Measurements from ENCODE around the gene SPACDR.

The SPACDR gene

GRCh38 chr7:100407285-100408180, 56.5 kb downstream of the SPACDR start:
- Histone ChIP-seq H2AFZ (ENCODE audit: low read depth, low read length) (no peak overlapping the region), H3K79me2 (ENCODE audit: low read length) (no peaks in the 10 kb centered on the region), H3K4me2 (ENCODE audit: low read length) (peak overlapping the region; percentile 15; the same call in 1 of the 2 replicates)

GRCh38 chr7:100406767-100407166, 57.3 kb downstream of the SPACDR start:
- Histone ChIP-seq H3K36me3 (replicated peaks; ENCODE audit: low read depth, low read length) (no peaks in the 10 kb centered on the region), H3K27ac (ENCODE audit: low read length) (no peak overlapping the region), H3K4me2 (ENCODE audit: low read length) (no peak overlapping the region), H3K9me3 (ENCODE audit: insufficient read depth, low read length) (no peaks in the 10 kb centered on the region), H2AFZ (ENCODE audit: low read depth, low read length) (no peak overlapping the region), H3K4me3 (ENCODE audit: low read length) (no peak overlapping the region), H3K9ac (ENCODE audit: low read length) (no peak overlapping the region), H3K27me3 (ENCODE audit: low read depth, low read length) (peaks cover 58% of the 10 kb centered on the region), H3K79me2 (ENCODE audit: low read length) (no peaks in the 10 kb centered on the region), H4K20me1 (ENCODE audit: insufficient read depth, low read length) (no peaks in the 10 kb centered on the region), H3K4me1 (ENCODE audit: low read length) (peaks cover 21% of the 10 kb centered on the region)
- no peak for TF ChIP-seq CTCF (IDR thresholded peaks at IDR 0.05; ENCODE audit: low read depth, low read length)
- no peak for TF ChIP-seq EZH2phosphoT487 (IDR thresholded peaks at IDR 0.05; ENCODE audit: low read depth)

More at GRCh38 chr7:100407285-100408180, 56.5 kb downstream of the SPACDR start:
- TF ChIP-seq CTCF (IDR thresholded peaks at IDR 0.05; ENCODE audit: low read depth, low read length) (peak; percentile 75), EZH2phosphoT487 (IDR thresholded peaks at IDR 0.05; ENCODE audit: low read depth) (no peak)
- H3K27me3 ChIP-seq (ENCODE audit: low read depth, low read length) = peaks cover 51% of the 10 kb centered on the region
- no peak overlapping the region for H3K27ac ChIP-seq (ENCODE audit: low read length)
- H3K4me1 ChIP-seq (ENCODE audit: low read length) = peaks cover 21% of the 10 kb centered on the region
- H3K4me3 ChIP-seq (ENCODE audit: low read length) = no peak overlapping the region
- no peaks in the 10 kb centered on the region for H3K9me3 ChIP-seq (ENCODE audit: insufficient read depth, low read length)
- H3K9ac ChIP-seq (ENCODE audit: low read length) = no peak overlapping the region
- H4K20me1 ChIP-seq (ENCODE audit: insufficient read depth, low read length) = no peaks in the 10 kb centered on the region
- no peaks in the 10 kb centered on the region for H3K36me3 ChIP-seq (replicated peaks; ENCODE audit: low read depth, low read length)

All from OCI-LY3 (cell line).